GF-D8 (cell line): ENCODE measurements around the gene CUX1.

ENCODE experiments used
- DNase-seq: peaks from one replicate; lab custom pipeline; 2025; lab: John Stamatoyannopoulos, UW

CUX1 gene

DNA sequence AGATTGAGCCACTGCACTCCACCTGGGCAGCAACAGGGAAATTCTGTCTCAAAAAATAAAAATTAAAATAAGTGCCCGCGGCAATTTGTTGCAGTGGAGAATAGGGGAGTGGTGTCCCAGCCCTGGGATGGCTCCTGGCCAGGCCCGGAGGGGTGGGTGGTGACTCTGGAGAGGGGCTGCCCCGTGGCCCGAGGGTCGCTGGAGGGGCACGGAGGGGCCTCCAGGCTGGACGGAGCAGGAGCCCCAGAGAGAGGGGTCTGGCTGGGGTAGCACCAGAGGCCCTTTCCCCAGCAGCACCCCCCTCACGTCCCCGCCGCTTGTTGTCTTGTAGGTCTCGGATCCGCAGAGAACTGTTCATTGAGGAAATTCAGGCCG is 430.6 kb downstream of the CUX1 start:
- DNase-seq, result no peak

DNA sequence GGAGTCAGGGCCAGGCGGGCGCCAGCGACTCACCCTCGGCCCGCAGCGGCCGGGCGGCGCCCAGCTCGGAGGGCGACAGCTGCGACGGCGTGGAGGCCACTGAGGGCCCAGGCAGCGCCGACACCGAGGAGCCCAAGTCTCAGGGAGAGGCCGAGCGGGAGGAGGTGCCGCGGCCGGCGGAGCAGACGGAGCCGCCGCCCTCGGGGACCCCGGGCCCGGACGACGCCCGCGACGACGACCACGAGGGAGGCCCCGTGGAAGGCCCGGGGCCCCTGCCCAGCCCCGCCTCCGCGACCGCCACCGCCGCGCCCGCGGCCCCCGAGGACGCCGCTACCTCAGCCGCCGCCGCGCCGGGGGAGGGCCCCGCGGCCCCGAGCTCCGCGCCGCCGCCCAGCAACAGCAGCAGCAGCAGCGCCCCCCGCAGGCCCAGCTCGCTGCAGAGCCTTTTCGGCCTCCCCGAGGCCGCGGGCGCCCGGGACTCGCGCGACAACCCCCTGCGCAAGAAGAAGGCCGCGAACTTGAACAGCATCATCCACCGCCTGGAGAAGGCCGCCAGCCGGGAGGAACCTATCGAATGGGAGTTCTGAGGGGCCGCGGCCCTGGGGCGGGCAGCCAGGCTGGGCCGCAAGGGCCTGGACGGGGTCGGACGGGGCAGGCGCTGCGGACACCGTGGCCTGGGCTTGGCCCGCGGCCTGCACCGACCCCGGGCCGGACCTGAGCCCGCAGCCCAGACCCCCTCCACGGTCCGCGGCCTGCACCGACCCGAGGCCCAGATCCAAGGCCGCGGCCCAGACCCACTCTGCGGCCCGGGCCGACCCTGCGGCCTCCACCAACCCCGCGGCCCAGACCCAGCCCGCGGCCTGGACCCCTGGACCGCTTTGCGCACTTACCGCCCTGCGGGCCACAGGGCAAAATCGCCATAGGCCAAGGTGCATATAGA is 431.3 kb downstream of the CUX1 start:
- no peak for DNase-seq

DNA sequence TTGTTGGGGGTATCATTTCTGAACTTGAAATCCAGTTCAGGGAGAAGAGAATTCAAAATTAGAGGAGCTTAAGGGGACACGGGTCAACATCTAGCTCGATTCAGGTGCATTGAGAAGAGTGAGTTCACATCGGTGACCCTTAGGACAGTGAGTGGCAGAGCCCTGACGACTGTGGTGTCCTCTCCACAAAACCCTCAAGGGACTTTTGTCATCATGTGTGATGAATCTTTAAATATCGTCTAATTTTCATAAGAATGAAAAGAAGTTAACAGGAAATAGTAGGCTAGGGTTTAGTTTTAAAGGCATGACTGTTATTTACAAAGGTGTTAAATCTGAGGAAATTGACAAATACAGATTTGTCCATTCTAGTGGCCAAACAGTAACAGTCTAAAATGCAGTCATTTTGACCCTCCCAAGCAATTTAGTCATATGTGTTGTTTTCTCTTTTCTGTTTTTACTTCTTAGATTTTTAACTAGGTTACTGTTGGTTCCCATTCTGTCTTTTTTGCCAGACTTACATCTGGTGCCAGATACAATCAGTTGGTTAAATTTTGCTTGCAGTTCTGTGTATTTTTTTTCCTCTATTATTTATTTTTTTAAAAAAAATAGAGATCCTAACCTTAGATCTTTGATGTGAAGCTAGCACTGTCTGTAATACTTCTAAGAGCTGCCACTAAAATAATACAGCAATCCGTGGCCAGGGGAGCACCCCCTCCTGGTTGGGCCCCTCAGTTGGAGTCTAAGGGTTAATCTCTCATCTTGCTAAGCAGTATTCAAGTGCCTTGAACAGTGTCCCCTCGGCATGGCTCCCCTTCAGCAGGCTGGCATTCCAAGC is 434.3 kb downstream of the CUX1 start:
- no peak for DNase-seq

DNA sequence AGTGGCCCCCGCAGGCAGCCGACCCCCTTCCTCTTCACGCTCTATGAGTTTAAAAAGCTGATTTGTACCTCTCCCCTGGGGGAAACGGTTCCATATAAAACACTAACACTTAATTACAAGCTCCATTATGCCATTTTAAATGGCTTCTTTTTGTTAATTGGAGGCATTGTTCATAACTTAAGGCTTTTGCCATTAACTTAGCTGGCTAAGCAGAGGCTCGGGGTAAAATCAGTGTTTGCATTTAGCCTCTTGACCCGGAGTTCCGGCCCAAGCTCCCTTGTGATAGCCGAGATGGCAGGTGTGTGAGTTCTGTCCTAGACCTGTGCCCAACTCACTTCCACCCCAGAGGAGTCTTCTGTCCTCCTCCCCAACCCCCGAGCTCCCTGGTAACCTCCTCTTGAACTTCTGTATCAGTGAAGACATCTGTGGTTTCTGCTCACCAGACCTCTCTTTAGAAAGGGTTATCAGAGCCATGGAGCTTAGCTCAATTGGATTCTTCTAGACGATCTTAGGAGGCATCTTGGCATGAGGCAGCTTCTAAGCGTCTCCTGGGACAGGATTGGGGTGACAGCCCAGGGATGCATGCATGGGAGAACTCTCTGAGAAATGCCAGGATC is 435.0 kb downstream of the CUX1 start:
- no peak for DNase-seq

DNA sequence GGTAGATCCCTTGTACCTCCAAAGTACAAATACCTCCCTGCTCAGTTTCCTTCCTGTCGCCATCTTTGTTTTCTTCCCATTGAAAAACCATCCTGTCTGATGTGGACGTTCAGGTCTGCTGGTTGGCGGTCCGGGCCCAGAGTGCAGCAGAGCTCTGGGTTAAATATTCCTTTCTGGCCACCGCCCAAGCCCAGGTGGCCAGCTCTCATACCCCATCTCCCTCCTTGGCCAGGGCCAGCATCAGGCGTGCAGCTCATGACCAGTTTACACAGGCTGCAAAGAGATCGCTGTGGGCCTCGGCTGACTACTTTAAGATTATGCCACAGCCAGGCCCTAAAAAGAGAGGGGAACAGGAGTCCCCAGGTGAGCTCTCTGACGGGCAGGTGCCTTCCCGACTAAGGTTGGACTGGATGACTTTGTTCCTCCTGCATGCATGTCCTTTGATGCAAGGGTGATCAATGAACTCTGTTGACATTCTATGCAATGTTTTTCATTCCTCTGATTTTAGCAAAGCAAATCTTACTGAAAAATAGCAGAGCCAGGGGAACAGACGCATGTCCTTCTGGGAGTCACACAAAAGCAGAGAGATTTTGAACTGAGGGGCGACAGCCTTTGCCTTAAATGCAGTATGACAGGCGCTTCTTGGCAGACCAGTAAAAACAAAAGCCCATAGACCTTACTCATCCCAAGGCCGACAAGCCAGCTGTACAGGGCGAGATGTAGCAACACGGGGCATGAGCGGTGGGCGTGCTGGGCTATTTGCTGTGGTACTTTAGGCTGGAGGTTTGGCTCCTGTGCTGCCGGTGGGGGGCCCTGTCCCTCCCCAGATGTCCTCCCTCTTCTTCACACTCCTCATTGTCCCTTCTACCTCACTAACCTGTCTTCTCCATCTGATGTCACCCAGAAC is 435.9 kb downstream of the CUX1 start:
- DNase-seq, result no peak

DNA sequence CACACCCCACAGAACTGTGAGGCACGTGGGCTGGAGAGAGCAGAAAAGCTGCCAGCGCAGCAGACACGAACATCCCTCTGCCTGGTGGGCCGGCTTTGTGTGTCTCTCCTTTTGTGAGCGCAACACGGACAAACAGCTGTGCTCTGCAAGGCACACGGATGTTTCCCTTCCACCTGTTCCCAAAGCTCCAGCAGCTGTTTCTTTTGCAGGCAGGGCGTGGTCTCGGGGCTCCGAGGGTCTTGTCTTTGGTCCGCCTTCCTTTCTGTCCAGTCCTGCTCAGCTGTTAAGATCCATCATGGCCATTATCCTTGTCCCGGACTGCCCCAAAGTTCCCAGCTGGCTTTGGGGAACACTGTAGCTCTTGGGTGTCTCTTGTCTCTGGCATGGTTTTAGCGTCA is 436.5 kb downstream of the CUX1 start:
- DNase-seq, result no peak

DNA sequence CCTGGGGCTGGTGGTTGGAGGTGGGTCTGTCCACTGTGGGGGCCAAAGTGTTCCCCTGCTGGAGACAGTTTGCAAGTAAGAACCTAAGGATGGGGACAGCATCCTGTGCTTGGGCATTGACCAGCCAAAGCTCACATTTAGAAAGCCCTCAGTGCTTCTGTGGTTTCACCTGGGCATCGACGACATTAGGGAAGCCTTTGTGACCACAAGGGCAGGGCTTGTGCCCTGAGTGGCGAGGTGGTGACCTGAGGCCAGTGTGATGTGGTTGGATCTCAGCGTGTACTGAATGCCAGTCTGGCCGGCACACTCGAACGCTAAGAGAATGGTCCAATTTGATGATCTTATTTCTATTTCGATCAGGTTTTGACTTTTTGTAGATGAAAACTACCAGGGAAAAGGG is 437.1 kb downstream of the CUX1 start:
- no peak for DNase-seq

DNA sequence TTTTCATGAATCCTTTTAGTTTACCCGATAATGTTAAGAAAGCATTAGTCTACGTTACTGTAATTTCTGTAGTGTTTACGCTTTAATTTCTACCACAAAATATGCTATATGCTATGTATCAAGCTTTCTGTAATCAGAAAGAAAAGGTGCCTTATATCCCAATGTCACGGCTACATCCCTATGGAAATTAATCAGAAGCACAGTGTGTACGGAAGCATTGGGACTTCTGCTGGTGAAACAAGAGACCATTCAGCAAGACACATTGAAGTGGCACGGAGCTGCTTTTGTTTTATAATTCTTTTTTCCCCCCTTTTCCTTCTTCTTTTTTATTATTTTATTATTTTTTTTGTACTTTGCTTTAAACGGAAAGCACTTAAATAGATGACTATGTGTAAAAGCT is 438.1 kb downstream of the CUX1 start:
- no peak for DNase-seq

DNA sequence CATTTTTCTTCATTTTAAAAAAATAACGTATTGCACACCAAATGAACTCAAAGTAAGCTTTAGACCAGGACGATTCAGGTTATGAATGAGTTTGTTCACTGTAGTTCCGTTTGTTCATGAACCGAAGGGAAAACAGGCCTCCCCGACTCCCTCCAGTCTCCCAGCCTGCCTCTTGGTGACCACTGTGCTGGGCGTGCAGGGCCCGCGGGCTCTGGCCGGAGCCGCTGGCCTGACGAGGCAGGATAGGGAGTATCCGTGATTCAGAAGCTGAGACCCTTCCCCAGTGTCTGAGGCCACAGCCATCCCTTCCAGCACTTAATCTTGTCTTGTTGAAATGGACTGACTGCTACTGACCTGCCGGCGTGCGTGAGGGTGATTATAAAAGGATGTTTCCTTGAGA is 438.5 kb downstream of the CUX1 start:
- DNase-seq, result no peak

DNA sequence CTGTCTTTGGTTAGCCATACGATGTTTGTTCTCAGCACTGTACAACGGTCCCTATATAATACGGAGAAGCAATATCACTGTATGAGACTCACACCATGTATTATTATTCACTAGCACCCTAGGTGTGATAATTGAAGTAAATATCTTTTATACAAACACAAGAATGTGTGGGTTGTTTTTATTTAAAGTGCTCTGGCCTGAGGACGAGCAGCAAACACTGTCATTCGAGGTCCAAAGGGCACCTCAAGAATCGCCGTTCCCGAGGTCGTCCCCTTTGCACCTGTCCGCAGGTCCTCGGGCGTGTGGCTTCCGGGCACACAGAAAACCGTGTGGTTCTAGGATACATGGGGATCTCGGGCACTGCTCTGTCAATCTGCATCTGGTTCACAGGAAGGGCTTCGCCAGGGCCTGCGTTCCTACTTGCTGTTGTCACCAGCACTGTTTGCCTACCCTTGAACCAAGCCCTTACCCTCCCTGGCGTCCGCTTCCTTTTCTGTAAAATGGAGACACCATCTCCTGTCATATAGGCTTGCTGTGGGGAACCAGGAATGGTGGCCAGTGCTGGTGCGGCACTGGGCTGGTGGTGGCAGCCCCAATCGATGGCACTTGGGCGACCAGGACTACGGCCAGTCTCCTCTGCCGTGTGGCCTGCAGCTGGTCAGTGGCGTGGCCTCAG is 440.8 kb downstream of the CUX1 start:
- DNase-seq, result no peak

DNA sequence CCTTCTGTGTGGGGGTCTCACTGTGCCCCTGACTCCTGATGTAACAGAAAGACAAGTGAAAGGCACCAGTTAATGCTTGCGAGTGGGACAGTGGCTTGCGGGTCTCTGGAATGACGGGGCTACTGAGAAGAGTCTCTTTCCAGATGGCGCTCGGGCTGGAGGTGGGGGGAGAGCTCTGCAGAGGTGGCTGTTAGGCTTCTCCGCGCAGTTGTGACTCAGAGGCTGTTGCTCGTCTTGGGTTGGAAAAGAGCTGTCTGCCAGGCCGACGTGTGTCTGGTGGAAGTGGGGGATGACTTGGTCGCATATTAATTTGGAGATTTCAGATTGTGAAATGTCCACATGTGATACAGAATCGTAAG is 441.3 kb downstream of the CUX1 start:
- no peak for DNase-seq

DNA sequence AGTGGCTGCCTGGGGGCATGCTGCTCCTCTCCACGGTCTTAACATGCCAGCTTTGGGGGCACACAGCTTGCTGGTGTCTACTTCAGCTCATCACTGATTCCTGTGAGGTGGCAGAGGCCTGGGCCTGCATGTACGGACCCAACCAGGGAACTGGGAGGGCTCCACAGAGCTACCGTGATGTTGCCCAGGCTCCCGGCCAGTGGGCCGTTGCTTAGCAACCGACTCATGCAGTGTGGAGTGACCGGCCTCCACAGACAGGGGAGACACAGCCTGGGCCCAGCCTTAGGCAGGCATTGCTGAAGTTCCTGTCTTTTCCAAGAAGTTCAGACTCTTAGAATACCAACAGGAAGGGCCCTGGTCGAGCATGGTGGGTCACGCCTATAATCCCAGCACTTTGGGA is 443.4 kb downstream of the CUX1 start:
- no peak for DNase-seq

DNA sequence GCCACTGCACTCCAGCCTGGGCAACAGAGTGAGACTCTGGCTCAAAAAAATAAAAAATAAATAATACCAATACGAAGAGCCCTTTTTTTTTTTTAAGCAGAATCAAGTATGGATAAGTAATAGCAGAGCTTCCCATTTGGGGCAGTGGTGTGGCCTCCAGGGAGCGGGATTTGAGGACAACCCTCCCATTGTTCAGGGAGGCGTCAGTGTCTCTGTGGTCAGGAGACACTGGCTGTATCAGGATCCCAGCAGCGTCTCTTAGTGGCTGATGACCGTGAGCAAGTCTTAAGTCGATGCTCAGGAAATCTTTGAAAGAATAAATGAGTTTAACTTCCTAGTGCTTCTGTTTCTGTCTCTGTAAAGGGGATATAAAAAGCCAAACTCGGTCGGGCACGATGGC is 444.0 kb downstream of the CUX1 start:
- DNase-seq, result no peak

DNA sequence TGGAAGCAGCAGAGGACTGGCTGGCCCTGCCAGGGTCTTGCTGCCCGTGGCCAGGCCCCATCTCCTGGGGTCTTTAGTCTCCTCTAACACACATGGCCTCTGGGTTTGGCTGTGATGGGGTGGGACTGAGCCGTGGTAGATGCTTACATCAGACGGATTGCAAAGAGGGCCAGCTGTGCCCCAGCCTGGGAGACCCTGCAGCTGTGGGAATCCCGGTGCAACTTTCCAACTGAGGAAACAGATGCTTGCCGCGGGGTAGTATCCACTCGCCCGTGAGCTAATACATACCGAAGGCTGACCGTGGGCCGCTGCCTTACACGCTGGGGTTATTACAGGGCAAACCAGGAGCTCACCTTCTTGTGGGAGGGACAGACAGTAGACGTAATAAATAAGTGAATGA is 445.1 kb downstream of the CUX1 start:
- no peak for DNase-seq

DNA sequence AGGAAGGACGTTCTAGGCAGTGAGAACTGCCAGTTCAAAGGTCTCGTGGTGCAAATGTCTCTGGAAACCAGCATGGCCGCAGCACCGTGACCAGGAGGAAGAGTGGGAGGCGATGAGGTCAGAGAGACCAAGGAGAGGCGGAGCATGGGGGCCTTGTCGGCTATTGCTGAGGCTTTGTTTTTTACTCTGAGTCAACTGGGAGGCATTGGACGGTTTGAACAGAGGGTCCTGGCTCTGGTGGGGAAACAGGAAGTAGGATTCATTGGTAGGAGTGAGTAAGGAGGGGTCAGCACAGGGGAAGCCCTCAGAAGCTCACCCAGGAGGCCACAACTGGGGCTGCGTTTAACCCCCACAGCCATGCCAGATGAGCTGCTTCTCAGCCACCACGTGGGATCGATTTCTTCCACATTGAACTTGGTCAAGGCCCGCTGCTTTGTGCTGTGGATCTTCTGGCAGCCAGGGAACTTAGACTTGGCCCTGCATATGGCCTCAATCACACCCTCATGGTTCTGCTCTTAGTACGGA is 447.0 kb downstream of the CUX1 start:
- DNase-seq, result no peak

DNA sequence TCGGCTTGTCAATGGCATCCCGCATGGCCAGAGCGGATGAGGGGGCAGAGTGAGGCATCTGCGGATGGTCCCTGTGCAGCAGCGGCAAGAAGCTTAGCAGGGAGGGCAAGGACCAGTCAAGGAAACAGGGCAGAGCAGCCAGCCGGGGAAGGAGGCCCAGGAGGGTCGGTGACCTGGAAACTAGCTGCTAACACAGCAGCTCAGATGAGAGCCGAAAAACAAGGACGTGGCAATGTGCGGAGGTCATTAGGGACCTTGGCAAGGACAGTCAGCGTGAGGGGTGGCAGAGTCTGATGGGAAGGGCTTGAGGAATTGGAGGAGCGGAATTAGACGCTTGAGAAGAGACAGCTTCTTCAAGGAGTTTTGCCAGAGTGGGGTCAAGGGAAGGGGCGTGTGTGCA is 449.1 kb downstream of the CUX1 start:
- DNase-seq, result no peak

DNA sequence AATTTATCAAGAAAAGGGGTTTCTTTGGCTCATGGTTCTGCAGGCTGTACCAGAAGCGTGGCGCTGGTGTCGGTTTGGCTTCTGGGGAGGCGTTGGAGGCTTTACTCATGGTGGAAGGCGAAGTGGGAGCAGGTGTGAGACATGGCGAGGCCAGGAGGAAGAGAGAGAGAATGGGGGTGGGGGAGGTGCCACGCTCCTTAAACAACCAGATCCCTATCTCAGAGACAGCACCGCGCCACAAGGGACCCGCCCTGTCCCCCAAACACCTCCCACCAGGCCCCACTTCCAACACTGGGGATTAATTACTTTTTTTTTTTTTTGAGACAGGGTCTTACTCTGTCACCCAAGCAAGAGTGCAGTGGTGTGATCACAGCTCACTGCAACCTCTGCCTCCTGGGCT is 451.2 kb downstream of the CUX1 start:
- DNase-seq, result no peak

DNA sequence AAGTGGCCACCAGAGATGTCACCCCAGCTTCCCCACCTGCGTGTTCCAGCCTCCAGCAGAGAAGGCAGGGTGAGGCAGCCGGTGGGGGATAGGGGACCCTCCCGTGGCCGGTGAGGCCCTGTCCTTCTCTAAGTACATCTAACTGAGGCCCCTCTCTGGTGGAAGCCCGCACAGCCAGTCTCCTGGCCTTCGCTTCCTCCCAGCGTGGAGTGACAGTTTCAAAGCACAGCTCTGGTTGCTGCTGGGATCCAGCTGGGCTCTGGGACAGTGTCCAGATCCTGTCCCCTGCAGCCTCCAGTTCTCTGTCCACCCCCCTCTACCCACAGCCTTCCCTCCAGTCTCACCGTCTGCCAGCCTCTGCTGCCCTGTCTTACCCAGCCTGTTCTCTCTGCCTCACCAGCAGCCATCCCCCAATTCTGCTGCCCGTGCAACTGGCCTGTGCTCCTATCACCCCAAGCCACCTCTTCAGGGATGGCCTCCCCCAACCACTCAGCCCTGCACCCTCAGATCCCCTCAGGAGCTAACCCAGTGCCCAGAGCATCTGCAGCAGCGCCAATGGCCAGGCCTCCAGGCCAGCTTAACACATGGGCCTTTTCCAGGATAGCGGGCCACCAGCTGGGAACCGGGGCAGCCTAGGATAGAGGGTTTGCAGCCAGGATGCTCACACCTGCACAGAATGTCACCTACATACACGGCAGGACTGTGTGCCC is 452.9 kb downstream of the CUX1 start:
- DNase-seq, result no peak

DNA sequence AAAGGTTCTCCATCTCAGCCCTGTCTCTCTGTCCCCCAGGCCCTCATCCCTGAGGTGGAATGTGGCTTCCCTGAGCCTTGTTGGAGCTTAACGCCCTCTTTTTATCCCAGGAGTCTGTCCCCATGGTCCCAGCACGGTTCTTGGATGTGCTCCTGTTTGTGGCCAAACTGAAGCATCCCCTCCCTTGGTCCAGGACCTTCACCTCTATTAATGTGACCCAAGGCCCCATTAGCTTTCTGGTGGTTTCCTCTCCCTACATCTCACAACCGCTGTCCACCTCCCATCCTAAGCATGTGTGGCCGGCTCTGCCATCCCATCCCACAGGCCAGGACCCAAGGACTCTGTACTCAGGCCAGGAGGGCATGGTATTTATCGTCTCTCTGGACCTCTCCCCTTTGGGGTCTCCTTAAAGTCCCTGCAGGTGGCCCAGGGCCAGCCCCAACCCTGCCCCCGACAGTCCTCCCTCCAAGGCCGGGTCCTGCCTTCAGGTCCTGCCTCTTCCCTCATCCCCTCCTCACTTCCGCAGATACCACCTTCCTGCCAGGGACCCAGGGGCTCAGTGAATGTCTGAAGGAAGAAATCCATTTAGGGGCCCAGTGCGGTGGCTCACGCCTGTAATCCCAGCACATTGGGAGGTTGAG is 453.9 kb downstream of the CUX1 start:
- DNase-seq, result no peak
